Germinal center (tissue), 1 donor: ENCODE data around the gene SMIM28.

ENCODE experiments used
- DNase-seq: peaks from one replicate; pipeline ENCODE4 v3.0.0; 2012; ENCODE audit warnings: mixed read lengths, low spot score

The SMIM28 gene

GRCh38 chr6:138374230-138374629 lies 3.5 kb upstream of the SMIM28 start:
- DNase-seq = no peak

GRCh38 chr6:138374815-138375214 lies 2.9 kb upstream of the SMIM28 start:
- DNase-seq = no peak

GRCh38 chr6:138377042-138377441 lies 663 bp upstream of the SMIM28 start:
- no peak for DNase-seq

GRCh38 chr6:138378463-138378862 lies 758 bp downstream of the SMIM28 start:
- no peak for DNase-seq

GRCh38 chr6:138382498-138383265 lies 5.0 kb downstream of the SMIM28 start:
- DNase-seq = no peak

GRCh38 chr6:138383776-138384175 lies 6.1 kb downstream of the SMIM28 start:
- DNase-seq = no peak

- no peak for DNase-seq
Observed at GRCh38 chr6:138386897-138387296, 9.2 kb downstream of the SMIM28 start.

GRCh38 chr6:138387577-138388368 lies 10.1 kb downstream of the SMIM28 start:
- no peak for DNase-seq

- DNase-seq = no peak
Observed at GRCh38 chr6:138389551-138389950, 11.8 kb downstream of the SMIM28 start.

GRCh38 chr6:138393871-138394783 lies 16.4 kb downstream of the SMIM28 start:
- DNase-seq = no peak

- no peak for DNase-seq
Observed at GRCh38 chr6:138396709-138397108, 19.0 kb downstream of the SMIM28 start.

GRCh38 chr6:138397128-138398122 lies 19.7 kb downstream of the SMIM28 start:
- no peak for DNase-seq

- no peak for DNase-seq
Observed at GRCh38 chr6:138400326-138400725, 22.6 kb downstream of the SMIM28 start.

- no peak for DNase-seq
Observed at GRCh38 chr6:138401960-138402837, 24.5 kb downstream of the SMIM28 start.

- no peak for DNase-seq
Observed at GRCh38 chr6:138402838-138403187, 25.1 kb downstream of the SMIM28 start.

- DNase-seq = peak; percentile 43
Observed at GRCh38 chr6:138403324-138403800, 25.7 kb downstream of the SMIM28 start.

GRCh38 chr6:138403801-138404665 lies 26.3 kb downstream of the SMIM28 start, which contains the start of gene HEBP2:
HEBP2 (plus strand) TSS chr6:138404223; CDS start chr6:138404496, 273 bp downstream.
- DNase-seq = peak; percentile 91

GRCh38 chr6:138404666-138405337 lies 27.1 kb downstream of the SMIM28 start:
- peak; percentile 55 for DNase-seq
